HG03196 (cell line): Measurements from ENCODE around the gene CGB2.
"Not testable (repeated sequence)": the region's sequence is repeated elsewhere in the genome, so short reads cannot be mapped to it uniquely, and the experiment has no call there.

Source experiments
- ATAC-seq: cut with Tn5 transposase; IDR thresholded peaks from one replicate; pipeline ENCODE4 v1.9.1; 2021; ENCODE audit not compliant: unreplicated experiment

CGB2 gene

GRCh38 chr19:49031642-49032301 is at the start of gene CGB2:
Gene CGB2 (plus strand): TSS chr19:49031890. CDS start chr19:49032096, 206 bp downstream.
- not testable (repeated sequence) for ATAC-seq

GRCh38 chr19:48982280-48982679 is 49.4 kb upstream of the CGB2 start:
- no peak for ATAC-seq

GRCh38 chr19:48985711-48986110 is 46.0 kb upstream of the CGB2 start:
- ATAC-seq: no peak

GRCh38 chr19:48986211-48986610 is 45.5 kb upstream of the CGB2 start:
- ATAC-seq: no peak

- no peak for ATAC-seq
Measured at GRCh38 chr19:48987323-48987722, 44.4 kb upstream of the CGB2 start.

GRCh38 chr19:48988286-48988685 is 43.4 kb upstream of the CGB2 start:
- no peak for ATAC-seq

- ATAC-seq: no peak
Measured at GRCh38 chr19:48988860-48989259, 42.8 kb upstream of the CGB2 start.

GRCh38 chr19:48989701-48990291 is 41.9 kb upstream of the CGB2 start:
- ATAC-seq: no peak

GRCh38 chr19:48990400-48990799 is 41.3 kb upstream of the CGB2 start:
- ATAC-seq: no peak

- ATAC-seq: no peak
Measured at GRCh38 chr19:48991011-48991609, 40.6 kb upstream of the CGB2 start.

- ATAC-seq: no peak
Measured at GRCh38 chr19:48991873-48992580, 39.7 kb upstream of the CGB2 start.

- ATAC-seq: peak; percentile 2
Measured at GRCh38 chr19:48992581-48993174, 39.0 kb upstream of the CGB2 start.

GRCh38 chr19:48993175-48994034 is 38.3 kb upstream of the CGB2 start, which contains the start of the genes GYS1 and RUVBL2:
Gene GYS1 (minus strand): TSS chr19:48993309. CDS start chr19:48993112, 197 bp downstream.
Gene RUVBL2 (plus strand): TSS chr19:48993887. CDS start chr19:48993912, 25 bp downstream.
- ATAC-seq: peak; percentile 80

GRCh38 chr19:48994035-48994386 is 37.7 kb upstream of the CGB2 start:
- ATAC-seq: no peak

- ATAC-seq: no peak
Measured at GRCh38 chr19:48997972-48998371, 33.7 kb upstream of the CGB2 start.

GRCh38 chr19:48999481-49000325 is 32.0 kb upstream of the CGB2 start:
- no peak for ATAC-seq

GRCh38 chr19:49004133-49004532 is 27.6 kb upstream of the CGB2 start:
- no peak for ATAC-seq

- no peak for ATAC-seq
Measured at GRCh38 chr19:49004964-49005614, 26.6 kb upstream of the CGB2 start.

- no peak for ATAC-seq
Measured at GRCh38 chr19:49006905-49007304, 24.8 kb upstream of the CGB2 start.
